ENCODE data around the gene LY6G5C. TPM values are rescaled to one million over a fixed set of nuclear protein-coding genes. Genes with fewer than 3 reads are reported as not detected.

Gene LY6G5C
- total and polyA plus RNA-seq, 2 of the 13 experiments (the other 11 are each of a cell fraction or from before 2014, with no cell fraction given): 0.33 to 0.55 TPM

DNA sequence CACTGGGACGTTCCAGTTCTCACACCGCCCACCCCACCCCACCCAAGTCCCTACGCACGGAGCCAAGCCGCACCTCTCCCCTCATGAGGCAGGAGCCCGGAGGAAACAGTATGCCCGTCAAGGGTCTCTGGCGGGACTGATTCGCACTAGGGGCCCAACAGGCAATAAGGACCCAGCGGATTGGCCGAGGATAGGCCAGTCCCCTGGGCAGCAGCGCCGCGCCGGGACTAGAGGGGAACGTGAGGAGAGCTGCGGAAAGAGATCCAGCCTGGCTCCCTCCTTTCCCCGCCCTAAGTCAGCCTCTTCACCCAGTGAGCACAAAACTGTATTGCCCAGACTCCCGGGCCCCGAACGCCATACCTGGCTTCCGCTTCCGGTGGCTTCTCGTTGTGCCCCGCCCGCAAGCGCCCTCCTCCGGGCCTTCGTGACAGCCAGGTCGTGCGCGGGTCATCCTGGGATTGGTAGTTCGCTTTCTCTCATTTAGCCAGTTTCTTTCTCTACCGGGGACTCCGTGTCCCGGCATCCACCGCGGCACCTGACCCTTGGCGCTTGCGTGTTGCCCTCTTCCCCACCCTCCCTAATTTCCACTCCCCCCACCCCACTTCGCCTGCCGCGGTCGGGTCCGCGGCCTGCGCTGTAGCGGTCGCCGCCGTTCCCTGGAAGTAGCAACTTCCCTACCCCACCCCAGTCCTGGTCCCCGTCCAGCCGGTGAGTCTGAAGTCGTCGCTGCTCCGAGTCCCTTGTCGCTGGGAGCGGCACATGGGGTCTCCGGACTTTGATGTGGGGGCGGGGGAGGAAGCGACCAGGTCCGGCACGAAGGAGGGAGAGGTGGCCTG is 15.1 kb downstream of the LY6G5C start, which contains the start of gene CSNK2B (continued):
- TF ChIP-seq, protein P1, sequence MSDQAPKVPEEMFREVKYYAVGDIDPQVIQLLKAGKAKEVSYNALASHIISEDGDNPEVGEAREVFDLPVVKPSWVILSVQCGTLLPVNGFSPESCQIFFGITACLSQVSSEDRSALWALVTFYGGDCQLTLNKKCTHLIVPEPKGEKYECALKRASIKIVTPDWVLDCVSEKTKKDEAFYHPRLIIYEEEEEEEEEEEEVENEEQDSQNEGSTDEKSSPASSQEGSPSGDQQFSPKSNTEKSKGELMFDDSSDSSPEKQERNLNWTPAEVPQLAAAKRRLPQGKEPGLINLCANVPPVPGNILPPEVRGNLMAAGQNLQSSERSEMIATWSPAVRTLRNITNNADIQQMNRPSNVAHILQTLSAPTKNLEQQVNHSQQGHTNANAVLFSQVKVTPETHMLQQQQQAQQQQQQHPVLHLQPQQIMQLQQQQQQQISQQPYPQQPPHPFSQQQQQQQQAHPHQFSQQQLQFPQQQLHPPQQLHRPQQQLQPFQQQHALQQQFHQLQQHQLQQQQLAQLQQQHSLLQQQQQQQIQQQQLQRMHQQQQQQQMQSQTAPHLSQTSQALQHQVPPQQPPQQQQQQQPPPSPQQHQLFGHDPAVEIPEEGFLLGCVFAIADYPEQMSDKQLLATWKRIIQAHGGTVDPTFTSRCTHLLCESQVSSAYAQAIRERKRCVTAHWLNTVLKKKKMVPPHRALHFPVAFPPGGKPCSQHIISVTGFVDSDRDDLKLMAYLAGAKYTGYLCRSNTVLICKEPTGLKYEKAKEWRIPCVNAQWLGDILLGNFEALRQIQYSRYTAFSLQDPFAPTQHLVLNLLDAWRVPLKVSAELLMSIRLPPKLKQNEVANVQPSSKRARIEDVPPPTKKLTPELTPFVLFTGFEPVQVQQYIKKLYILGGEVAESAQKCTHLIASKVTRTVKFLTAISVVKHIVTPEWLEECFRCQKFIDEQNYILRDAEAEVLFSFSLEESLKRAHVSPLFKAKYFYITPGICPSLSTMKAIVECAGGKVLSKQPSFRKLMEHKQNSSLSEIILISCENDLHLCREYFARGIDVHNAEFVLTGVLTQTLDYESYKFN (CRISPR knock-in tag; conservative IDR thresholded peaks at IDR 0.05): peak; percentile 44
- TF ChIP-seq, protein P2, sequence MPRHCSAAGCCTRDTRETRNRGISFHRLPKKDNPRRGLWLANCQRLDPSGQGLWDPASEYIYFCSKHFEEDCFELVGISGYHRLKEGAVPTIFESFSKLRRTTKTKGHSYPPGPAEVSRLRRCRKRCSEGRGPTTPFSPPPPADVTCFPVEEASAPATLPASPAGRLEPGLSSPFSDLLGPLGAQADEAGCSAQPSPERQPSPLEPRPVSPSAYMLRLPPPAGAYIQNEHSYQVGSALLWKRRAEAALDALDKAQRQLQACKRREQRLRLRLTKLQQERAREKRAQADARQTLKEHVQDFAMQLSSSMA (CRISPR knock-in tag; IDR thresholded peaks at IDR 0.05): 0 out of 2 replicates have a peak, but pooled peaks have one; percentile 8
- TF ChIP-seq PTBP1 (IDR thresholded peaks at IDR 0.05; ENCODE audit: low read depth, low read length, poor library complexity, severe bottlenecking): no peak
- peak; percentile 83; the same call in 1 of the 2 replicates for TF ChIP-seq ZNF775 (CRISPR knock-in tag; IDR thresholded peaks at IDR 0.05; ENCODE audit: borderline replicate concordance)
- TF ChIP-seq TARDBP (CRISPR knock-in tag; IDR thresholded peaks at IDR 0.05): peak; percentile 80
- TF ChIP-seq ZNF225 (CRISPR knock-in tag; IDR thresholded peaks at IDR 0.05): no peak; the same call in 1 of the 2 replicates
- no peak for TF ChIP-seq HOXA9 (CRISPR knock-in tag; IDR thresholded peaks at IDR 0.05; ENCODE audit: borderline replicate concordance)
- no peak for TF ChIP-seq ZSCAN22 (CRISPR knock-in tag; IDR thresholded peaks at IDR 0.05)
- TF ChIP-seq, protein P3, sequence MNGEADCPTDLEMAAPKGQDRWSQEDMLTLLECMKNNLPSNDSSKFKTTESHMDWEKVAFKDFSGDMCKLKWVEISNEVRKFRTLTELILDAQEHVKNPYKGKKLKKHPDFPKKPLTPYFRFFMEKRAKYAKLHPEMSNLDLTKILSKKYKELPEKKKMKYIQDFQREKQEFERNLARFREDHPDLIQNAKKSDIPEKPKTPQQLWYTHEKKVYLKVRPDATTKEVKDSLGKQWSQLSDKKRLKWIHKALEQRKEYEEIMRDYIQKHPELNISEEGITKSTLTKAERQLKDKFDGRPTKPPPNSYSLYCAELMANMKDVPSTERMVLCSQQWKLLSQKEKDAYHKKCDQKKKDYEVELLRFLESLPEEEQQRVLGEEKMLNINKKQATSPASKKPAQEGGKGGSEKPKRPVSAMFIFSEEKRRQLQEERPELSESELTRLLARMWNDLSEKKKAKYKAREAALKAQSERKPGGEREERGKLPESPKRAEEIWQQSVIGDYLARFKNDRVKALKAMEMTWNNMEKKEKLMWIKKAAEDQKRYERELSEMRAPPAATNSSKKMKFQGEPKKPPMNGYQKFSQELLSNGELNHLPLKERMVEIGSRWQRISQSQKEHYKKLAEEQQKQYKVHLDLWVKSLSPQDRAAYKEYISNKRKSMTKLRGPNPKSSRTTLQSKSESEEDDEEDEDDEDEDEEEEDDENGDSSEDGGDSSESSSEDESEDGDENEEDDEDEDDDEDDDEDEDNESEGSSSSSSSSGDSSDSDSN (CRISPR knock-in tag; IDR thresholded peaks at IDR 0.05): peak; percentile 65
- TF ChIP-seq, protein P4, sequence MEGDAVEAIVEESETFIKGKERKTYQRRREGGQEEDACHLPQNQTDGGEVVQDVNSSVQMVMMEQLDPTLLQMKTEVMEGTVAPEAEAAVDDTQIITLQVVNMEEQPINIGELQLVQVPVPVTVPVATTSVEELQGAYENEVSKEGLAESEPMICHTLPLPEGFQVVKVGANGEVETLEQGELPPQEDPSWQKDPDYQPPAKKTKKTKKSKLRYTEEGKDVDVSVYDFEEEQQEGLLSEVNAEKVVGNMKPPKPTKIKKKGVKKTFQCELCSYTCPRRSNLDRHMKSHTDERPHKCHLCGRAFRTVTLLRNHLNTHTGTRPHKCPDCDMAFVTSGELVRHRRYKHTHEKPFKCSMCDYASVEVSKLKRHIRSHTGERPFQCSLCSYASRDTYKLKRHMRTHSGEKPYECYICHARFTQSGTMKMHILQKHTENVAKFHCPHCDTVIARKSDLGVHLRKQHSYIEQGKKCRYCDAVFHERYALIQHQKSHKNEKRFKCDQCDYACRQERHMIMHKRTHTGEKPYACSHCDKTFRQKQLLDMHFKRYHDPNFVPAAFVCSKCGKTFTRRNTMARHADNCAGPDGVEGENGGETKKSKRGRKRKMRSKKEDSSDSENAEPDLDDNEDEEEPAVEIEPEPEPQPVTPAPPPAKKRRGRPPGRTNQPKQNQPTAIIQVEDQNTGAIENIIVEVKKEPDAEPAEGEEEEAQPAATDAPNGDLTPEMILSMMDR (CRISPR knock-in tag; IDR thresholded peaks at IDR 0.05): peak; percentile 21
- TF ChIP-seq HNRNPK (IDR thresholded peaks at IDR 0.05; ENCODE audit: low read depth, low read length, poor library complexity, severe bottlenecking): peak; percentile 96
- TF ChIP-seq TAF15 (IDR thresholded peaks at IDR 0.05; ENCODE audit: low read depth, low read length, poor library complexity, severe bottlenecking): peak; percentile 84
- peak; percentile 50 for TF ChIP-seq BORCS8-MEF2B (CRISPR knock-in tag; IDR thresholded peaks at IDR 0.05)
- TF ChIP-seq ATF1 (CRISPR knock-in tag; IDR thresholded peaks at IDR 0.05): peak; percentile 79; the same call in 1 of the 2 replicates
- TF ChIP-seq DNMT3B (CRISPR knock-in tag; conservative IDR thresholded peaks at IDR 0.05): no peak; the same call in none of the 2 replicates
- no peak for TF ChIP-seq KDM1A (CRISPR knock-in tag; IDR thresholded peaks at IDR 0.05)
- TF ChIP-seq TAF1 (CRISPR knock-in tag; IDR thresholded peaks at IDR 0.05): peak; percentile 83
- TF ChIP-seq, protein P5, sequence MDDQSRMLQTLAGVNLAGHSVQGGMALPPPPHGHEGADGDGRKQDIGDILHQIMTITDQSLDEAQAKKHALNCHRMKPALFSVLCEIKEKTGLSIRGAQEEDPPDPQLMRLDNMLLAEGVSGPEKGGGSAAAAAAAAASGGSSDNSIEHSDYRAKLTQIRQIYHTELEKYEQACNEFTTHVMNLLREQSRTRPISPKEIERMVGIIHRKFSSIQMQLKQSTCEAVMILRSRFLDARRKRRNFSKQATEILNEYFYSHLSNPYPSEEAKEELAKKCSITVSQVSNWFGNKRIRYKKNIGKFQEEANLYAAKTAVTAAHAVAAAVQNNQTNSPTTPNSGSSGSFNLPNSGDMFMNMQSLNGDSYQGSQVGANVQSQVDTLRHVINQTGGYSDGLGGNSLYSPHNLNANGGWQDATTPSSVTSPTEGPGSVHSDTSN (CRISPR knock-in tag; IDR thresholded peaks at IDR 0.05; ENCODE audit: borderline replicate concordance): peak; percentile 80; the same call in 1 of the 2 replicates
- TF ChIP-seq ZNF264 (CRISPR knock-in tag; IDR thresholded peaks at IDR 0.05): no peak
